ENCODE results near the gene TNIP2. TPM values are rescaled to one million over a fixed set of nuclear protein-coding genes. Genes with fewer than 3 reads are reported as not detected.

TNIP2 gene
- total RNA-seq, 1 experiment from 2014 or later: 41.0 TPM

- TF ChIP-seq CTCF (IDR thresholded peaks at IDR 0.05 in 2 of 3, conservative IDR thresholded peaks at IDR 0.05 in 1 of 3; ENCODE audit: borderline replicate concordance in 1 of 3, insufficient read depth in 1 of 3, low read depth in 2 of 3, low read length in 2 of 3): no peak
- no peak for TF ChIP-seq RAD21 (IDR thresholded peaks at IDR 0.05; ENCODE audit: low read depth)
- no peak for TF ChIP-seq ZFX (IDR thresholded peaks at IDR 0.05)
- TF ChIP-seq JUND (IDR thresholded peaks at IDR 0.05): no peak
Measured at GRCh38 chr4:2713337-2713736, 42.8 kb downstream of the TNIP2 start (continued).

GRCh38 chr4:2712261-2712842 lies 43.8 kb downstream of the TNIP2 start:
- RAD21 ChIA-PET (ENCODE audit: low non-redundant PET in 1 of 2, low total read pairs in 2 of 2, uncharacterized antibody in 2 of 2, unreplicated experiment in 2 of 2): no interaction called here
- H2AFZ ChIP-seq (ENCODE audit: low read depth, low read length, poor library complexity, severe bottlenecking): no peak overlapping the region
- POLR2A ChIA-PET: no interaction called here
- no peaks in the 10 kb centered on the region for H3K27me3 ChIP-seq (ENCODE audit: insufficient read depth, low read length)
- H3K9me3 ChIP-seq (ENCODE audit: control insufficient read depth in 1 of 2, insufficient read depth in 1 of 2, low read depth in 1 of 2, low read length in 2 of 2): no peaks in the 10 kb centered on the region
- ATAC-seq (peak; percentile 77), DNase-seq (ENCODE audit: low read depth, low spot score) (peak; percentile 22)
- H3K4me2 ChIP-seq (ENCODE audit: low read length): 0 out of 2 replicates have a peak overlapping the region, but pooled peaks have one; percentile 8
- H3K4me3 ChIP-seq (replicated peaks in 1 of 2; ENCODE audit: low read depth in 1 of 2, low read length in 2 of 2): no peak overlapping the region
- peaks cover 23% of the 10 kb centered on the region for H3K79me2 ChIP-seq (ENCODE audit: insufficient read depth, low read length)
- no peak overlapping the region for H3K9ac ChIP-seq (ENCODE audit: low read length)
- BruUV-seq (replicated peaks): no TSS peak
- TF ChIP-seq CBX3 (IDR thresholded peaks at IDR 0.05; ENCODE audit: low read depth): no peak
- no peak for TF ChIP-seq CEBPB (IDR thresholded peaks at IDR 0.05; ENCODE audit: low read depth)
- TF ChIP-seq TCF7L2 (IDR thresholded peaks at IDR 0.05; ENCODE audit: borderline replicate concordance, extremely low read depth, insufficient read depth, insufficient read length): no peak
- TF ChIP-seq ZNF274 (IDR thresholded peaks at IDR 0.05; ENCODE audit: low read depth, low read length): no peak
- no peak for TF ChIP-seq EGR1 (IDR thresholded peaks at IDR 0.05; ENCODE audit: low read depth)
- peak in 2 of 3 experiments; percentile 56 to 58; a peak in 4 of 6 replicates for TF ChIP-seq CTCF (IDR thresholded peaks at IDR 0.05 in 2 of 3, conservative IDR thresholded peaks at IDR 0.05 in 1 of 3; ENCODE audit: borderline replicate concordance in 1 of 3, insufficient read depth in 1 of 3, low read depth in 2 of 3, low read length in 2 of 3)
- no peak for TF ChIP-seq POLR2A (IDR thresholded peaks at IDR 0.05; ENCODE audit: borderline replicate concordance, extremely low read depth, insufficient read depth, insufficient read length)
- TF ChIP-seq RAD21 (IDR thresholded peaks at IDR 0.05; ENCODE audit: low read depth): peak; percentile 54
- no peak for TF ChIP-seq FOSL1 (IDR thresholded peaks at IDR 0.05; ENCODE audit: low read depth)
- no peak for TF ChIP-seq SRF (IDR thresholded peaks at IDR 0.05; ENCODE audit: low read depth)
- intact Hi-C loops (cut with micrococcal nuclease): loop anchor here (10.0 kb wide), 1 partner anchor 488 kb away; no protein-coding TSS in a partner anchor
- peaks cover 0 to 13% of the 10 kb centered on the region in 2 experiments; a peak in 3 of 4 replicates for H3K36me3 ChIP-seq (ENCODE audit: control insufficient read depth in 1 of 2, insufficient read depth in 2 of 2, low read length in 2 of 2)
- H3K4me1 ChIP-seq (ENCODE audit: control insufficient read depth in 1 of 2, insufficient read depth in 2 of 2, low read length in 2 of 2): peaks cover 14 to 28% of the 10 kb centered on the region in 2 experiments; a peak in 3 of 4 replicates
- no peaks in the 10 kb centered on the region for H3K9me2 ChIP-seq (ENCODE audit: insufficient read depth)
- no peaks in the 10 kb centered on the region for H4K20me1 ChIP-seq (ENCODE audit: insufficient read depth)
- 0 out of 2 replicates have a peak overlapping the region, but pooled peaks have one; percentile 8 for H3K27ac ChIP-seq (ENCODE audit: low read depth, low read length)
- CTCF ChIA-PET: no interaction called here

Measured in HCT116 (cell line).